ENCODE data around the gene GOLGA6L7.
"Not testable (repeated sequence)": the region's sequence is repeated elsewhere in the genome, so short reads cannot be mapped to it uniquely, and the experiment has no call there.

The GOLGA6L7 gene

GRCh38 chr15:28847247-28847646 lies 1.2 kb downstream of the GOLGA6L7 start:
- not testable (repeated sequence) for DNase-seq (ENCODE audit: low read depth)

GRCh38 chr15:28844147-28844546 lies 4.3 kb downstream of the GOLGA6L7 start:
- DNase-seq (ENCODE audit: low read depth): not testable (repeated sequence)

GRCh38 chr15:28843520-28843919 lies 4.9 kb downstream of the GOLGA6L7 start:
- DNase-seq (ENCODE audit: low read depth): not testable (repeated sequence)

- not testable (repeated sequence) for DNase-seq (ENCODE audit: low read depth)
Measured at GRCh38 chr15:28842210-28842609, 6.2 kb downstream of the GOLGA6L7 start.

GRCh38 chr15:28840285-28840684 lies 8.2 kb downstream of the GOLGA6L7 start:
- not testable (repeated sequence) for DNase-seq (ENCODE audit: low read depth)

GRCh38 chr15:28834957-28835585 lies 13.4 kb downstream of the GOLGA6L7 start:
- not testable (repeated sequence) for DNase-seq (ENCODE audit: low read depth)

- peak; percentile 61 for DNase-seq (ENCODE audit: low read depth)
Measured at GRCh38 chr15:28831897-28832587, 16.4 kb downstream of the GOLGA6L7 start.

- not testable (repeated sequence) for DNase-seq (ENCODE audit: low read depth)
Measured at GRCh38 chr15:28821420-28821819, 27.0 kb downstream of the GOLGA6L7 start.

GRCh38 chr15:28819930-28820295 lies 28.5 kb downstream of the GOLGA6L7 start:
- DNase-seq (ENCODE audit: low read depth): not testable (repeated sequence)

GRCh38 chr15:28819019-28819929 lies 29.2 kb downstream of the GOLGA6L7 start:
- not testable (repeated sequence) for DNase-seq (ENCODE audit: low read depth)

GRCh38 chr15:28818168-28818567 lies 30.3 kb downstream of the GOLGA6L7 start:
- not testable (repeated sequence) for DNase-seq (ENCODE audit: low read depth)

GRCh38 chr15:28814059-28814458 lies 34.4 kb downstream of the GOLGA6L7 start:
- DNase-seq (ENCODE audit: low read depth): not testable (repeated sequence)

- not testable (repeated sequence) for DNase-seq (ENCODE audit: low read depth)
Measured at GRCh38 chr15:28813392-28813791, 35.1 kb downstream of the GOLGA6L7 start.

GRCh38 chr15:28811852-28812550 lies 36.4 kb downstream of the GOLGA6L7 start:
- DNase-seq (ENCODE audit: low read depth): not testable (repeated sequence)

- not testable (repeated sequence) for DNase-seq (ENCODE audit: low read depth)
Measured at GRCh38 chr15:28810444-28810843, 38.0 kb downstream of the GOLGA6L7 start.

GRCh38 chr15:28808136-28808535 lies 40.3 kb downstream of the GOLGA6L7 start:
- not testable (repeated sequence) for DNase-seq (ENCODE audit: low read depth)

GRCh38 chr15:28800366-28800765 lies 48.1 kb downstream of the GOLGA6L7 start:
- not testable (repeated sequence) for DNase-seq (ENCODE audit: low read depth)

GRCh38 chr15:28798234-28798633 lies 50.2 kb downstream of the GOLGA6L7 start:
- DNase-seq (ENCODE audit: low read depth): not testable (repeated sequence)

- DNase-seq (ENCODE audit: low read depth): not testable (repeated sequence)
Measured at GRCh38 chr15:28794231-28794630, 54.2 kb downstream of the GOLGA6L7 start.
